Karpas-422 (cell line): ENCODE measurements around the gene PHKA1. TPM values are rescaled to one million over a fixed set of nuclear protein-coding genes. Genes with fewer than 3 reads are reported as not detected.
"Not testable (repeated sequence)": the region's sequence is repeated elsewhere in the genome, so short reads cannot be mapped to it uniquely, and the experiment has no call there.

Experiments
- DNase-seq: peaks from one replicate; pipeline ENCODE4 v3.0.0-alpha.2; 2015
- H2AFZ ChIP-seq: fragments of 200-600 bp; sonication (generic); 2 replicates; pipeline ENCODE4 v1.6.1; 2014; ENCODE audit warnings: antibody characterized with exemption, low read length, mixed read lengths
- H3K27ac ChIP-seq: fragments of 200-600 bp; sonication (generic); 2 replicates; pipeline ENCODE4 v1.5.1; 2014; ENCODE audit warnings: mild to moderate bottlenecking, low read length, moderate library complexity
- H3K27me3 ChIP-seq: fragments of 200-600 bp; sonication (generic); 2 replicates; pipeline ENCODE4 v1.6.1; 2014; ENCODE audit warnings: low read length, mixed read lengths
- H3K36me3 ChIP-seq: fragments of 200-600 bp; sonication (generic); 2 replicates; pipeline ENCODE4 v1.6.1; 2014; ENCODE audit warnings: low read length, mixed read lengths; ENCODE audit not compliant: insufficient read depth
- H3K4me1 ChIP-seq: fragments of 200-600 bp; sonication (generic); 2 replicates; pipeline ENCODE4 v1.6.1; 2014; ENCODE audit warnings: mild to moderate bottlenecking, low read length, mixed read lengths
- H3K4me2 ChIP-seq: fragments of 200-600 bp; sonication (generic); 2 replicates; pipeline ENCODE4 v1.6.1; 2014; ENCODE audit warnings: low read length, low read depth, mild to moderate bottlenecking; ENCODE audit not compliant: poor library complexity, severe bottlenecking
- H3K4me3 ChIP-seq: fragments of 200-600 bp; sonication (generic); 2 replicates; pipeline ENCODE4 v1.5.1; 2014; ENCODE audit warnings: mild to moderate bottlenecking, antibody characterized with exemption, low read length, mixed read lengths
- H3K79me2 ChIP-seq: fragments of 200-600 bp; sonication (generic); 2 replicates; pipeline ENCODE4 v1.6.1; 2014; ENCODE audit warnings: mild to moderate bottlenecking, low read length, mixed read lengths
- H3K9ac ChIP-seq: fragments of 200-600 bp; sonication (generic); 2 replicates; pipeline ENCODE4 v1.6.0; 2014; ENCODE audit warnings: low read length
- H3K9me2 ChIP-seq: fragments of 200-600 bp; sonication (generic), shearing (Covaris generic); replicated peaks from 2 replicates; pipeline ENCODE4 v1.6.0; 2014; ENCODE audit warnings: mild to moderate bottlenecking, low read length, moderate library complexity; ENCODE audit not compliant: insufficient read depth
- H3K9me3 ChIP-seq: fragments of 300-700, 200-600 bp; sonication (generic); 2 replicates; pipeline ENCODE4 v1.6.1; 2014; ENCODE audit warnings: low read length, mixed read lengths
- H4K20me1 ChIP-seq: fragments of 200-600 bp; sonication (generic); 2 replicates; pipeline ENCODE4 v1.6.1; 2014; ENCODE audit warnings: mild to moderate bottlenecking, antibody characterized with exemption, low read length, low read depth; ENCODE audit not compliant: insufficient read depth
- total RNA-seq: library from RNA; depleted of rRNA; stranded (reverse); fragments of >200 nt; shearing (Covaris generic); gene quantifications from 2 replicates; pipeline ENCODE4 v1.2.3, GENCODE V29; 2014; ENCODE audit warnings: low replicate concordance

PHKA1 gene
- total RNA-seq, 1 experiment from 2014 or later = not detected

GRCh38 chrX:72624194-72624593 lies 89.9 kb downstream of the PHKA1 start:
- Histone ChIP-seq H4K20me1 (no peaks in the 10 kb centered on the region), H3K27me3 (no peaks in the 10 kb centered on the region), H3K4me1 (no peaks in the 10 kb centered on the region), H3K9ac (no peak overlapping the region), H2AFZ (no peak overlapping the region), H3K27ac (no peak overlapping the region), H3K36me3 (no peaks in the 10 kb centered on the region), H3K79me2 (no peaks in the 10 kb centered on the region), H3K4me3 (no peak overlapping the region), H3K9me3 (no peaks in the 10 kb centered on the region), H3K4me2 (no peak overlapping the region), H3K9me2 (no peaks in the 10 kb centered on the region)
- DNase-seq = no peak

GRCh38 chrX:72621625-72622485 lies 92.3 kb downstream of the PHKA1 start:
- H3K9me3 ChIP-seq = no peaks in the 10 kb centered on the region
- no peaks in the 10 kb centered on the region for H3K79me2 ChIP-seq
- no peaks in the 10 kb centered on the region for H4K20me1 ChIP-seq
- H3K9ac ChIP-seq = no peak overlapping the region
- H3K4me2 ChIP-seq = no peak overlapping the region
- no peaks in the 10 kb centered on the region for H3K4me1 ChIP-seq
- no peaks in the 10 kb centered on the region for H3K27me3 ChIP-seq
- no peak overlapping the region for H2AFZ ChIP-seq
- H3K9me2 ChIP-seq = no peaks in the 10 kb centered on the region
- DNase-seq = no peak
- H3K4me3 ChIP-seq = no peak overlapping the region
- no peak overlapping the region for H3K27ac ChIP-seq
- no peaks in the 10 kb centered on the region for H3K36me3 ChIP-seq

GRCh38 chrX:72621163-72621562 lies 92.9 kb downstream of the PHKA1 start:
- no peak overlapping the region for H3K4me2 ChIP-seq
- no peaks in the 10 kb centered on the region for H3K27me3 ChIP-seq
- DNase-seq = no peak
- H2AFZ ChIP-seq = no peak overlapping the region
- no peak overlapping the region for H3K9ac ChIP-seq
- H4K20me1 ChIP-seq = no peaks in the 10 kb centered on the region
- H3K9me3 ChIP-seq = no peaks in the 10 kb centered on the region
- no peak overlapping the region for H3K27ac ChIP-seq
- H3K4me1 ChIP-seq = no peaks in the 10 kb centered on the region
- no peak overlapping the region for H3K4me3 ChIP-seq
- H3K36me3 ChIP-seq = no peaks in the 10 kb centered on the region
- no peaks in the 10 kb centered on the region for H3K9me2 ChIP-seq
- no peaks in the 10 kb centered on the region for H3K79me2 ChIP-seq

GRCh38 chrX:72620550-72621145 lies 93.5 kb downstream of the PHKA1 start:
- H3K36me3 ChIP-seq = no peaks in the 10 kb centered on the region
- no peak for DNase-seq
- H4K20me1 ChIP-seq = no peaks in the 10 kb centered on the region
- H3K27me3 ChIP-seq = no peaks in the 10 kb centered on the region
- no peak overlapping the region for H3K4me3 ChIP-seq
- H2AFZ ChIP-seq = no peak overlapping the region
- H3K9me3 ChIP-seq = no peaks in the 10 kb centered on the region
- no peak overlapping the region for H3K27ac ChIP-seq
- H3K9me2 ChIP-seq = no peaks in the 10 kb centered on the region
- no peaks in the 10 kb centered on the region for H3K79me2 ChIP-seq
- no peak overlapping the region for H3K9ac ChIP-seq
- no peaks in the 10 kb centered on the region for H3K4me1 ChIP-seq
- no peak overlapping the region for H3K4me2 ChIP-seq

- Histone ChIP-seq H3K9me3 (no peaks in the 10 kb centered on the region), H2AFZ (no peak overlapping the region), H3K4me3 (no peak overlapping the region), H3K4me1 (no peaks in the 10 kb centered on the region), H3K4me2 (no peak overlapping the region), H3K9me2 (no peaks in the 10 kb centered on the region), H4K20me1 (no peaks in the 10 kb centered on the region), H3K27ac (no peak overlapping the region), H3K79me2 (no peaks in the 10 kb centered on the region), H3K36me3 (no peaks in the 10 kb centered on the region), H3K27me3 (no peaks in the 10 kb centered on the region), H3K9ac (no peak overlapping the region)
- peak; percentile 50 for DNase-seq
Observed at GRCh38 chrX:72609313-72609712, 104.8 kb downstream of the PHKA1 start.

GRCh38 chrX:72604705-72605104 lies 109.4 kb downstream of the PHKA1 start:
- Histone ChIP-seq H3K4me2 (no peak overlapping the region), H4K20me1 (no peaks in the 10 kb centered on the region), H3K4me3 (no peak overlapping the region), H3K79me2 (no peaks in the 10 kb centered on the region), H2AFZ (no peak overlapping the region), H3K9me2 (no peaks in the 10 kb centered on the region), H3K27ac (no peak overlapping the region), H3K9me3 (no peaks in the 10 kb centered on the region), H3K4me1 (no peaks in the 10 kb centered on the region), H3K9ac (no peak overlapping the region), H3K27me3 (no peaks in the 10 kb centered on the region), H3K36me3 (no peaks in the 10 kb centered on the region)
- no peak for DNase-seq

GRCh38 chrX:72604112-72604511 lies 110.0 kb downstream of the PHKA1 start:
- Histone ChIP-seq H3K27me3 (no peaks in the 10 kb centered on the region), H4K20me1 (no peaks in the 10 kb centered on the region), H3K9me2 (no peaks in the 10 kb centered on the region), H3K4me3 (no peak overlapping the region), H3K4me1 (no peaks in the 10 kb centered on the region), H3K4me2 (no peak overlapping the region), H3K27ac (no peak overlapping the region), H2AFZ (no peak overlapping the region), H3K36me3 (no peaks in the 10 kb centered on the region), H3K79me2 (no peaks in the 10 kb centered on the region), H3K9me3 (no peaks in the 10 kb centered on the region), H3K9ac (no peak overlapping the region)
- no peak for DNase-seq

GRCh38 chrX:72591038-72591437 lies 123.1 kb downstream of the PHKA1 start:
- H3K9me2 ChIP-seq, H3K79me2 ChIP-seq, H3K4me3 ChIP-seq, H3K4me1 ChIP-seq, H2AFZ ChIP-seq, H3K36me3 ChIP-seq, H3K9me3 ChIP-seq, H4K20me1 ChIP-seq, DNase-seq, H3K27me3 ChIP-seq, H3K4me2 ChIP-seq, H3K27ac ChIP-seq, H3K9ac ChIP-seq: not testable (repeated sequence)
